ENCODE data around the gene ITM2C.

Gene ITM2C

DNA sequence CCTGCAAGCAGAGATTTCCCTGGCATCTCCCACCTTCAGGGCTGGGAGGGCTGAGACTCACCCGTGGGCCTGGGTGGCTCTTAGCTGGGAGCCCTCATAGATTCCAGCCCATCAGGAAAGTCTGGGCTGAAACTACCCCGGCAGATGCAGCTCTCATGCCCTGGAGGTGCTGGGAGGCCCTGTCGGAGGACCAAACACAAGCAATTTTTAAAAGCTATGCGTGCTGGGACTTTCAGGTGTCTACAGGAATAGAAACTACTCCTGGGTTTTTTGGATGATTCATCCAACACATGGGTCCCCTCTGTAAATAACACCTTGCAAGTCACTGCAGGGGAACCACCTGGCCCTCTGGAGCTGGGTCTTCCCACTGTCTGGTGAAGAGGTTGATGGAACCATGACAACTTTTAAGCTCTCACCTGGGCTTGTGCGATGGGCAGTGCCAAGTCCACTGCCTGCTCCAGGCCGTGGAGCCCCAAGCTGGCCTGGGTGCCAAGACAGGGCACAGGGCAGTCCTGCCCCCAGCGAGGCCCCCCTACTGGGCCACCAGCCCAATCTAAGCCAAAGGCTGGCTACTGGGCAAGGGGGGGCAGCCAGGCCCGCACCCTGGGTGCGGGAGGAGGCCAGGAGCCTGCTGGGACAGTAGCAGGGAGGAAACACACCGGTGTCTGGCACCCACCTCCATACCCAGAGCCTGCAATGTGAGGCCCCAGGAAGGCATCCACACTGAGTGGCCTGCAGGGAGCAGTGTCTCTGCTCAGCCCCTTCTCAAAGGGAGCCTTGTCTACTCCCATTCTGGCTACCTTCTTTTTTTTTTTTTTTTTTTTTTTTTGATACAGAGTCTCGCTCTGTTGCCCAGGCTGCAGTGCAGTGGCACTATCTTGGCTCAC is 61.4 kb downstream of the ITM2C start:
- Histone ChIP-seq H3K27me3 (ENCODE audit: control insufficient read depth, insufficient read depth, low read length) (peaks cover 41% of the 10 kb centered on the region), H3K4me1 (ENCODE audit: control insufficient read depth, insufficient read depth, low read length) (no peaks in the 10 kb centered on the region), H3K4me3 (ENCODE audit: low read length) (no peak overlapping the region), H3K36me3 (ENCODE audit: insufficient read depth, low read length) (no peaks in the 10 kb centered on the region), H3K4me2 (ENCODE audit: low read length) (no peak overlapping the region), H3K9ac (ENCODE audit: low read depth, low read length) (no peak overlapping the region), H3K9me3 (replicated peaks; ENCODE audit: low read length) (no peaks in the 10 kb centered on the region)

DNA sequence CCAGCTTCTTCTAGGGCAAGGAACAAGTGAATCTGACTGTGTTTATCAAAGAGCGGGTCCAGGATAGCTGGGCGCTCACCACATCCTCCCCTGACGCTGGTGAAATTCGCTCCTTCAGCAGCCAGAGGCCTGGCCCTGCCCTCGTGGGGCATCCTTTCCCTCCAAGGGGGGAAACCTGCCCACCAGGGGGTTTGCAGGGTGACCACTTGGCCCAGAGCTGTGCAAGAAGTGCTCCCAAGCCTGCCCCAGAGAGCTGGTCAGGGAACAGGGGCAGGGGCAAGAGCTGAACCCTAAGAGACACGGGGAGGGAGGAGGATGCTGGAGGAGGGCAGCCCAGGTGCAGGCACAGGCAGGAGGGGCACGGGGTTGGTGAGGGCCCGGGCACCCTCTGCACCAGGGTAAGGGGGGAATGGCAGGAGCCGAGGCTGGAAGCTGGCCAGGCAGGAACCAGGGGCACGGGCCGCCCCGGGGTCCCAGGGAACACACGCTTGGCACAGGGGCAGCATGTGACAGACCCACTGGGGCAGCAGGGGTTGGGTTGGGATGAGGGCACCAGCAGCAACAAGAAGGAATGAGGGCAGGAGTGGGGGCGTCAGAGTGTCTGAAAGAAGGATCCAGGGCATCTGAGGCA is 63.1 kb downstream of the ITM2C start:
- no peak overlapping the region for H3K4me2 ChIP-seq (ENCODE audit: low read length)
- H3K9me3 ChIP-seq (replicated peaks; ENCODE audit: low read length) = no peaks in the 10 kb centered on the region
- no peaks in the 10 kb centered on the region for H3K36me3 ChIP-seq (ENCODE audit: insufficient read depth, low read length)
- peaks cover 8% of the 10 kb centered on the region for H3K4me1 ChIP-seq (ENCODE audit: control insufficient read depth, insufficient read depth, low read length)
- H3K4me3 ChIP-seq (ENCODE audit: low read length) = no peak overlapping the region
- H3K27me3 ChIP-seq (ENCODE audit: control insufficient read depth, insufficient read depth, low read length) = peaks cover 31% of the 10 kb centered on the region
- no peak overlapping the region for H3K9ac ChIP-seq (ENCODE audit: low read depth, low read length)
